ENCODE results near the gene NELFE.
"Not testable (repeated sequence)": the region's sequence is repeated elsewhere in the genome, so short reads cannot be mapped to it uniquely, and the experiment has no call there.

NELFE gene

GRCh38 chr6:31919624-31920303, 39.0 kb downstream of the NELFE start:
- DNase-seq (ENCODE audit: low read depth in 2 of 2), result no peak

- DNase-seq (ENCODE audit: low read depth in 2 of 2), result no peak
These were observed 40.6 kb downstream of the NELFE start for GRCh38 chr6:31918069-31918720.

- DNase-seq (ENCODE audit: low read depth in 2 of 2), result no peak
These were observed 43.0 kb downstream of the NELFE start for GRCh38 chr6:31915756-31916155.

GRCh38 chr6:31915351-31915750, 43.4 kb downstream of the NELFE start:
- no peak for DNase-seq (ENCODE audit: low read depth in 2 of 2)

- no peak for DNase-seq (ENCODE audit: low read depth in 2 of 2)
These were observed 46.8 kb downstream of the NELFE start for GRCh38 chr6:31911826-31912585.

GRCh38 chr6:31909298-31909697, 49.5 kb downstream of the NELFE start:
- DNase-seq (ENCODE audit: low read depth in 2 of 2), result not testable (repeated sequence)

GRCh38 chr6:31908791-31909190, 50.0 kb downstream of the NELFE start:
- DNase-seq (ENCODE audit: low read depth in 2 of 2), result no peak

GRCh38 chr6:31908255-31908654, 50.5 kb downstream of the NELFE start:
- not testable (repeated sequence) for DNase-seq (ENCODE audit: low read depth in 2 of 2)

GRCh38 chr6:31907158-31907813, 51.5 kb downstream of the NELFE start:
- DNase-seq (ENCODE audit: low read depth in 2 of 2), result no peak

- not testable (repeated sequence) for DNase-seq (ENCODE audit: low read depth in 2 of 2)
These were observed 52.0 kb downstream of the NELFE start for GRCh38 chr6:31906727-31907126.

GRCh38 chr6:31906122-31906521, 52.6 kb downstream of the NELFE start:
- no peak for DNase-seq (ENCODE audit: low read depth in 2 of 2)

- DNase-seq (ENCODE audit: low read depth in 2 of 2), result no peak
These were observed 53.7 kb downstream of the NELFE start for GRCh38 chr6:31905041-31905440.

GRCh38 chr6:31903957-31904356, 54.8 kb downstream of the NELFE start:
- DNase-seq (ENCODE audit: low read depth in 2 of 2), result no peak

Measured in activated CD4-positive, alpha-beta T cell treated with anti-CD3 and anti-CD28 coated beads for 24 hours (primary cell).